Measurements from ENCODE around the gene IGSF3. TPM values are rescaled to one million over a fixed set of nuclear protein-coding genes. Genes with fewer than 3 reads are reported as not detected.
"Not testable (repeated sequence)": the region's sequence is repeated elsewhere in the genome, so short reads cannot be mapped to it uniquely, and the experiment has no call there.

Gene IGSF3
- total RNA-seq, 1 experiment from 2014 or later = 5.8 TPM

- not testable (repeated sequence) for H3K27me3 ChIP-seq (replicated peaks); H3K27ac ChIP-seq; H3K36me3 ChIP-seq; H3K4me1 ChIP-seq (replicated peaks); DNase-seq (ENCODE audit: low read depth in 1 of 2, low spot score in 2 of 2); H3K9me3 ChIP-seq (replicated peaks); H3K4me3 ChIP-seq
Observed at GRCh38 chr1:116598420-116599036, 69.0 kb downstream of the IGSF3 start.

DNA sequence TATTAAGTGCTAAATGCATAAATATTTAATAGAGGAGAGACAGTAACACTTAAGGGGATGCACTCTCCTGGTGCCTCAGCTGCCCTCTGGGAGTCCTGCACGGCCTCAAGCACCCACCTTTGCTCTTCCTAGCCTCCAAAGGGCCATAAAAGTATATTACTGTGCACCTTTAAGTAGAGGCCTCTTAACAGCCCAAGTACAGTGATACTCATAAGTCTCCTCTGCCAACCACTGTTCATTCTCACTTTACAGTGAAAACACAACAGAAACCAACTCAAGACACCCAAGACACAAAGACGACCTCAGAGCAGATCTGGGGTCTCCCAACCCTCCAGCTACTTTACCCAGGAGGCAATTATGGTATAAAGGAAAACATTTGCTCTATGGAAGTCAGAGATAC is 70.1 kb downstream of the IGSF3 start:
- not testable (repeated sequence) for H3K9me3 ChIP-seq (replicated peaks); H3K36me3 ChIP-seq; H3K27ac ChIP-seq; H3K27me3 ChIP-seq (replicated peaks); DNase-seq (ENCODE audit: low read depth in 1 of 2, low spot score in 2 of 2); H3K4me1 ChIP-seq (replicated peaks); H3K4me3 ChIP-seq

DNA sequence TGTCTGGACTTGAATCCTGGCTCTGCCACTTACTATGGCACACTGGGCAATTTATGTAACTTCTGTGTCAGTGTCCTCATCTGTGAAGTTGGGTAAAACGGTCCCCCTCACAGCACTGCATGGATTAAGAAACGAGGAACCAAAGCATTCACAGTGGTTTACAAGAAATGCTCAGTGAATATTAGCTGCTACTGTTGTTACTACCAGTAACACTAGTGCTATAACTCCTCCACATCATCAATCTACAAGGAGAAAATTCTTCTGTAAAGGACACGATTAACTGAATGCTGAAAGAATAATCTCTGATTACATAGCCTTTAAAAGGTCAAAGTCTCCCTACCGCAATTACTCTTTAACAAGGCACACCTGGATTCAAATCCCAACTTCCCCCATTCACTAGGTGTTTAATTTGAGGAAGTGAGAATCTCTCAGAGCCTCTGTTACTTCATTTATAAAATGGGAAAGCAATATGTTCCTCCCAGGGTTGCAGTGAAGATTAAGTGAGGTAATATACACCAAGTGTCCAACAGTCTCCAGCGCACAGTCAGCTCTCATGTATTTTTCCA is 70.7 kb downstream of the IGSF3 start:
- not testable (repeated sequence) for H3K4me3 ChIP-seq; DNase-seq (ENCODE audit: low read depth in 1 of 2, low spot score in 2 of 2); H3K4me1 ChIP-seq (replicated peaks)

DNA sequence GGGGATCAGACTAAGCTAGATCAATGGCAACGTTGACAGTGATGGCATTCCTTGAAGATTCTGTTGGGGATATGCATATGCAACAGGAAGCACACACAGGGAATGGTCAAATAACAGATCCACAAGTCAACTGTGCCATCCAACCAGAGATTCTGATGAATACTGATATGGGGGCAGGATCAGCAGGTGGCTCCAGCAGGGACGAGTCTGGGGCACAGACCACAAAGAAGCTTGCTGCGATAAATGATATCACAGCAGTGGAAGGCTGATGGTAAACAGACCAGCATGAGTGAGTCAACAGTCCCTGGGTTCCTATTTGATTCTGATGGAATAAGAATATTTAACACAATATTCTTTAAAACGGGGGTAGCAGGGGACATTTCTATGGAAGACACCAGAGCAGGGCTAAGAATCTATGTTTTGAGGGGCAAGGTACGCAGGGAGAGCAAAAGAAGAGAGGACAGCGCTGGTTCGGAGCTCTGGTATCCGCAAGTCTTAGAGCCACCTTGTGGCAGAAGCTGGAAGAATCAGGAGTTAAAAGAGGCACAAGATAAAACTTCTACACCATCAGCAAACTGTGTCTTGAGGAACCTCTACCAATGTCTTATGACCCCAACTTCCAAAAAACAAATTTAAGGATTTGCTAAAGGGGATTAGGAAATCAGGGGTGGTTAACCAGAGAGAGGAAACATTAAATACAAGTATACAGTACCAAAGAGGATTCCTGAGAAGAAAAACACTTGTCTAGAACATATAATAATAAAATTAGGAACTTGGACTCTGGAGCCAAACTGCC is 71.4 kb downstream of the IGSF3 start:
- DNase-seq (ENCODE audit: low read depth in 1 of 2, low spot score in 2 of 2); H3K4me1 ChIP-seq (replicated peaks); H3K4me3 ChIP-seq; H3K27me3 ChIP-seq (replicated peaks); H3K36me3 ChIP-seq; H3K27ac ChIP-seq; H3K9me3 ChIP-seq (replicated peaks): not testable (repeated sequence)

More for the DNA sequence above, 70.7 kb downstream of the IGSF3 start:
- H3K9me3 ChIP-seq (replicated peaks); H3K36me3 ChIP-seq; H3K27ac ChIP-seq; H3K27me3 ChIP-seq (replicated peaks): not testable (repeated sequence)

- not testable (repeated sequence) for H3K4me1 ChIP-seq (replicated peaks); H3K9me3 ChIP-seq (replicated peaks); H3K4me3 ChIP-seq; DNase-seq (ENCODE audit: low read depth in 1 of 2, low spot score in 2 of 2); H3K27me3 ChIP-seq (replicated peaks); H3K27ac ChIP-seq; H3K36me3 ChIP-seq
Observed at GRCh38 chr1:116595065-116595840, 72.3 kb downstream of the IGSF3 start.

GRCh38 chr1:116593977-116594376 is 73.6 kb downstream of the IGSF3 start:
- not testable (repeated sequence) for H3K4me3 ChIP-seq; H3K27ac ChIP-seq; H3K9me3 ChIP-seq (replicated peaks); H3K4me1 ChIP-seq (replicated peaks); H3K36me3 ChIP-seq; DNase-seq (ENCODE audit: low read depth in 1 of 2, low spot score in 2 of 2); H3K27me3 ChIP-seq (replicated peaks)

GRCh38 chr1:116593401-116593800 is 74.1 kb downstream of the IGSF3 start:
- H3K27me3 ChIP-seq (replicated peaks); H3K36me3 ChIP-seq; H3K4me3 ChIP-seq; H3K9me3 ChIP-seq (replicated peaks); H3K4me1 ChIP-seq (replicated peaks); DNase-seq (ENCODE audit: low read depth in 1 of 2, low spot score in 2 of 2); H3K27ac ChIP-seq: not testable (repeated sequence)

DNA sequence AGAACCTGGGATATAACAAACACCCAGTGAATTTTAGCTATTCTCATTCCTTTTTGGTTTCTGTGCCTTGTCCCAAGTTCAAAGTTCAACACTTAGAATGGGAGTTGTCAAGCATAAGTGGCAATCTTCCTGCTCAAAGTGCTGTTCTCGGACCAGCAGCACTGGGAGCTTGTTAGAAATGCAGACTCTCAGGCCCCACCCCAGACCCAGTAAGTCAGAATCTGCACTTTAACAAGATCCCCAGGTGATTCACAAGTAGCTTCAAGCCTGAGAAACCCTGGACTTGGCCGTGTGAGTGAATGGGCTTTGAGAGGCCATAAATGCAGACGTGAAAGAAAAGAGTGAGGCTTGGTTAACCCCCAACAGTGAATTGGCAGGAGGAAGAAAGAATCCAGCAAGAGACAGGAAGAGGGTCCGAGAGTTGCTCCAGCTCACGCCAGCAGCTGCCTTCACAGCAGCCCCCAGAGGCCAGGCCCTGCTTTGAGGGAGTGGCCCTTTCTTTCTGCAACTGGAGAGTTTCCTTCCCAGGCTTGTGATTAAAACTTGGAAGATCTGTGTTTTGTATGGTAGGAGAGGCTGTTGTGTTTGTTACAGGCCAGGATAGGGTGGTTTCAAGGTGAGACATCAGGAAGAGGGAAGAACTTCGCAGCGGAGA is 75.5 kb downstream of the IGSF3 start:
- not testable (repeated sequence) for DNase-seq (ENCODE audit: low read depth in 1 of 2, low spot score in 2 of 2); H3K4me3 ChIP-seq; H3K9me3 ChIP-seq (replicated peaks); H3K4me1 ChIP-seq (replicated peaks); H3K27me3 ChIP-seq (replicated peaks); H3K27ac ChIP-seq; H3K36me3 ChIP-seq

- H3K36me3 ChIP-seq; H3K4me3 ChIP-seq; H3K27ac ChIP-seq; H3K27me3 ChIP-seq (replicated peaks); DNase-seq (ENCODE audit: low read depth in 1 of 2, low spot score in 2 of 2); H3K4me1 ChIP-seq (replicated peaks); H3K9me3 ChIP-seq (replicated peaks): not testable (repeated sequence)
Observed at GRCh38 chr1:116591006-116591950, 76.3 kb downstream of the IGSF3 start.

GRCh38 chr1:116590359-116591005 is 77.1 kb downstream of the IGSF3 start:
- H3K4me1 ChIP-seq (replicated peaks); H3K27me3 ChIP-seq (replicated peaks); DNase-seq (ENCODE audit: low read depth in 1 of 2, low spot score in 2 of 2); H3K9me3 ChIP-seq (replicated peaks); H3K36me3 ChIP-seq; H3K4me3 ChIP-seq; H3K27ac ChIP-seq: not testable (repeated sequence)

DNA sequence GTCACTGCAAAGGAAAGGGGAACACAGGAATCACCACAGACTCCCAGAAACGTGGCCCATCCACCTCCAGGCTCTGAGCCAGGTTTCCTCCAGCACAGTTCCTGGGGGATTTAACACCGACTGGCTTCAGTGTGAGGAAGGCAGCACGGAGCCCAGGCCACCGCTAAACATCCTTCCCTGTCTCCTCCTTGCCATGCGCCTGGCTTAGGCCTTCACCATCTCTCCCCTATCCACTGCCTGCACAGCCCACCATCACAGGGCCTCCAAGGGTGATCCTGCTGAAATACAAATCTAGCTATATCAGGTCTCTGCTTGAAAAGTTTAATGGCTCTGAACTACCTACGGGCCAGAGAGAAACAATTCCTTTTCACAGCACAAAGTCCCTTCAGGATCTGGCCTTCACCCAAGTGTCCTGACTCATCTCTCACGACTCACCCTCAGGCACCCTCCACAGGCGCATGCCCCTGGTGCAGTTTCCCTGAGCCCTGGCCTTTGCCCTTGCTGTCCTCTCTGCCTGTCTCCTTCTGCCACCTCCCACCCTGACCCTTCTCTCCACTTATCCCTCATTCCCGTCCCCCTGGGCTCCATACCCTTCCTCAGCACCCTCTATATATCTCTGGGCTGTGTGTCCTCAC is 78.3 kb downstream of the IGSF3 start:
- H3K36me3 ChIP-seq; H3K27me3 ChIP-seq (replicated peaks); H3K9me3 ChIP-seq (replicated peaks); DNase-seq (ENCODE audit: low read depth in 1 of 2, low spot score in 2 of 2); H3K4me3 ChIP-seq; H3K27ac ChIP-seq; H3K4me1 ChIP-seq (replicated peaks): not testable (repeated sequence)

- no peaks in the 10 kb centered on the region for H3K27me3 ChIP-seq (replicated peaks)
- H3K36me3 ChIP-seq = no peaks in the 10 kb centered on the region
- no peak for DNase-seq (ENCODE audit: low read depth in 1 of 2, low spot score in 2 of 2)
- H3K4me3 ChIP-seq = no peak overlapping the region
- H3K4me1 ChIP-seq (replicated peaks) = no peaks in the 10 kb centered on the region
- no peak overlapping the region for H3K27ac ChIP-seq
- H3K9me3 ChIP-seq (replicated peaks) = no peaks in the 10 kb centered on the region
Observed at GRCh38 chr1:116587501-116588227, 79.9 kb downstream of the IGSF3 start.
